ENCODE measurements around the gene S100A16. TPM values are rescaled to one million over a fixed set of nuclear protein-coding genes. Genes with fewer than 3 reads are reported as not detected.

S100A16 gene
- total RNA-seq, 1 experiment from 2014 or later, result 196 TPM

- RAD21 ChIA-PET (ENCODE audit: low non-redundant PET in 1 of 2, low total read pairs in 2 of 2, uncharacterized antibody in 2 of 2, unreplicated experiment in 2 of 2), result interaction anchor here in 1 of 2 experiments (1.1 kb wide), 1 partner anchor 17 kb away, joined by 4 read pairs; the partner anchor contains the start of gene S100A13
- Histone ChIP-seq H3K4me1 (ENCODE audit: control insufficient read depth in 1 of 2, insufficient read depth in 2 of 2, low read length in 2 of 2) (peaks cover 52 to 78% of the 10 kb centered on the region in 2 experiments), H3K79me2 (ENCODE audit: insufficient read depth, low read length) (peaks cover 72% of the 10 kb centered on the region), H3K4me2 (ENCODE audit: low read length) (peak overlapping the region; percentile 88), H3K4me3 (replicated peaks in 1 of 2; ENCODE audit: low read depth in 1 of 2, low read length in 2 of 2) (peak overlapping the region; percentile 30 to 59), H4K20me1 (ENCODE audit: insufficient read depth) (no peaks in the 10 kb centered on the region), H3K27ac (ENCODE audit: low read depth, low read length) (peak overlapping the region; percentile 72), H3K9ac (ENCODE audit: low read length) (peak overlapping the region; percentile 73), H3K9me3 (ENCODE audit: control insufficient read depth in 1 of 2, insufficient read depth in 1 of 2, low read depth in 1 of 2, low read length in 2 of 2) (no peaks in the 10 kb centered on the region), H3K9me2 (ENCODE audit: insufficient read depth) (no peaks in the 10 kb centered on the region), H3K27me3 (ENCODE audit: insufficient read depth, low read length) (no peaks in the 10 kb centered on the region), H3K36me3 (ENCODE audit: control insufficient read depth in 1 of 2, insufficient read depth in 2 of 2, low read length in 2 of 2) (peaks cover 3 to 17% of the 10 kb centered on the region in 2 experiments; a peak in 3 of 4 replicates), H2AFZ (ENCODE audit: low read depth, low read length, poor library complexity, severe bottlenecking) (no peak overlapping the region)
- CTCF ChIA-PET, result interaction anchor here (1.1 to 1.3 kb wide), 4 partner anchors 17 to 99 kb away, joined by 4 to 8 read pairs (median 4); partner anchors contain the start of genes CHTOP and S100A13
- 0 out of 2 replicates have a peak, but pooled peaks have one; percentile 5 for ATAC-seq
- no peak for DNase-seq (ENCODE audit: low read depth, low spot score)
- POLR2A ChIA-PET, result interaction anchor here (0.9 to 9.1 kb wide), 6 partner anchors 7 to 76 kb away, joined by 4 to 61 read pairs (median 6); partner anchors contain the start of genes CHTOP, S100A13 and S100A6
- intact Hi-C loops (cut with micrococcal nuclease), result loop anchor here (5.0 kb wide), 1 partner anchor 78 kb away; no protein-coding TSS in a partner anchor
- TF ChIP-seq REST (IDR thresholded peaks at IDR 0.05; ENCODE audit: low read depth) (no peak), ZBTB33 (IDR thresholded peaks at IDR 0.05; ENCODE audit: extremely low read depth, insufficient replicate concordance, low read length) (no peak), RAD21 (IDR thresholded peaks at IDR 0.05; ENCODE audit: low read depth) (no peak), POLR2AphosphoS5 (IDR thresholded peaks at IDR 0.05; ENCODE audit: low read depth, low read length) (peak; percentile 69), POLR2A (IDR thresholded peaks at IDR 0.05; ENCODE audit: borderline replicate concordance, extremely low read depth, insufficient read depth, insufficient read length) (no peak)
- BruUV-seq (replicated peaks), result no TSS peak
Observed at GRCh38 chr1:153610334-153610733, 2.6 kb downstream of the S100A16 start.

Measured in HCT116 (cell line).